Thyroid gland (tissue), 4 donors: ENCODE data around the gene PUM2. TPM values are rescaled to one million over a fixed set of nuclear protein-coding genes. Genes with fewer than 3 reads are reported as not detected.

Experiments used
- DNase-seq, 2 donors: peaks; one replicate each; pipeline ENCODE4 v3.0.0-alpha.2; 2019
- H3K27ac ChIP-seq, 3 donors: fragments of 200-600 bp; sonication (generic); 1 replicate in 2 of 3; 2 replicates in 1 of 3; pipeline ENCODE4 v1.5.1; 2016 to 2019; ENCODE audit warnings: mild to moderate bottlenecking in 1 of 3, moderate library complexity in 1 of 3
- H3K27me3 ChIP-seq: fragments of 200-600 bp; sonication (generic); one replicate; pipeline ENCODE4 v1.5.1; 2019
- H3K36me3 ChIP-seq, 2 donors: fragments of 200-600 bp; sonication (generic); one replicate each; pipeline ENCODE4 v1.5.1; 2016 to 2019
- H3K4me1 ChIP-seq, 2 donors: fragments of 200-600 bp; sonication (generic); one replicate each; pipeline ENCODE4 v1.5.1; 2017 to 2019
- H3K4me3 ChIP-seq, 3 donors: fragments of 200-600 bp; sonication (generic); replicated peaks in 1 of 3; 1 replicate in 2 of 3; 2 replicates in 1 of 3; pipeline ENCODE4 v1.5.1; 2016; ENCODE audit warnings: mild to moderate bottlenecking in 1 of 3
- H3K9me3 ChIP-seq: fragments of 200-600 bp; sonication (generic); one replicate; pipeline ENCODE4 v1.5.1; 2017
- CTCF ChIP-seq, 6 experiments: fragments of 200-600 bp in 3 of 6; fragments of 450-650 bp in 3 of 6; sonication (generic) in 3 of 6; IDR thresholded peaks; one replicate each; pipeline ENCODE4 v1.5.1; 2016 to 2019; ENCODE audit warnings: antibody characterized with exemption in 6 of 6, mild to moderate bottlenecking in 2 of 6, inconsistent platforms in 1 of 6, moderate library complexity in 1 of 6
- POLR2A ChIP-seq, 2 donors: fragments of 450-650 bp; IDR thresholded peaks; one replicate each; pipeline ENCODE4 v1.6.1; 2017; ENCODE audit warnings: antibody characterized with exemption in 2 of 2, mild to moderate bottlenecking in 2 of 2, moderate library complexity in 1 of 2
- WGBS, 2 donors: methylation state at CpG; one replicate each; pipeline ENCODE4 v1.1.5; 2017; 5-methylcytosine and 5-hydroxymethylcytosine counted together
- intact Hi-C: fragments of 100-400 bp; cut with DNase I; formaldehyde crosslinking; loops from one replicate; pipeline ENCODE4 v1.15.1; 2023
- total RNA-seq, 4 donors: library from RNA; depleted of rRNA; stranded (reverse); fragments of >200 nt; gene quantifications; one replicate each; pipeline ENCODE4 v1.2.3, GENCODE V29; 2016

The PUM2 gene
- total RNA-seq, 4 donors from 2014 or later = 87.5 to 102 (median 91.8) TPM

- Histone ChIP-seq H3K4me3 (no peak overlapping the region), H3K36me3 (no peaks in the 10 kb centered on the region), H3K9me3 (no peaks in the 10 kb centered on the region), H3K4me1 (no peaks in the 10 kb centered on the region), H3K27me3 (no peaks in the 10 kb centered on the region), H3K27ac (no peak overlapping the region)
- intact Hi-C loops = no loop called here
- WGBS, 2 donors = 86 to 89% methylated on average over 9 of the region's 9 CpGs
- no peak for TF ChIP-seq POLR2A (IDR thresholded peaks at IDR 0.05)
- TF ChIP-seq CTCF (IDR thresholded peaks at IDR 0.05) = no peak
- no peak for DNase-seq
Observed at GRCh38 chr2:20396356-20397000, 45.8 kb upstream of the PUM2 start.

- H3K9me3 ChIP-seq = no peaks in the 10 kb centered on the region
- 87 to 94% methylated on average over 4 of the region's 4 CpGs for WGBS, 2 donors
- H3K27me3 ChIP-seq = no peaks in the 10 kb centered on the region
- H3K27ac ChIP-seq = no peak overlapping the region
- TF ChIP-seq CTCF (IDR thresholded peaks at IDR 0.05) = no peak
- TF ChIP-seq POLR2A (IDR thresholded peaks at IDR 0.05) = no peak
- no peaks in the 10 kb centered on the region for H3K4me1 ChIP-seq
- no peaks in the 10 kb centered on the region for H3K36me3 ChIP-seq
- intact Hi-C loops = no loop called here
- no peak for DNase-seq
- no peak overlapping the region for H3K4me3 ChIP-seq
Observed at GRCh38 chr2:20393986-20394385, 43.3 kb upstream of the PUM2 start.

GRCh38 chr2:20391951-20392699 is 41.5 kb upstream of the PUM2 start:
- no peaks in the 10 kb centered on the region for H3K9me3 ChIP-seq
- whole genome bisulfite sequencing, 2 donors = 79 to 91% methylated on average over 4 to 8 of the region's 8 CpGs
- no peaks in the 10 kb centered on the region for H3K4me1 ChIP-seq
- DNase-seq = no peak
- H3K36me3 ChIP-seq = no peaks in the 10 kb centered on the region
- H3K4me3 ChIP-seq = no peak overlapping the region
- no peaks in the 10 kb centered on the region for H3K27me3 ChIP-seq
- intact Hi-C loops = no loop called here
- TF ChIP-seq CTCF (IDR thresholded peaks at IDR 0.05) (no peak), POLR2A (IDR thresholded peaks at IDR 0.05) (no peak)
- no peak overlapping the region for H3K27ac ChIP-seq

- intact Hi-C loops = no loop called here
- no peak for DNase-seq
- no peaks in the 10 kb centered on the region for H3K36me3 ChIP-seq
- no peaks in the 10 kb centered on the region for H3K9me3 ChIP-seq
- 89 to 92% methylated on average over 6 to 7 of the region's 7 CpGs for WGBS, 2 donors
- TF ChIP-seq CTCF (IDR thresholded peaks at IDR 0.05) = no peak
- no peak for TF ChIP-seq POLR2A (IDR thresholded peaks at IDR 0.05)
- H3K4me3 ChIP-seq = no peak overlapping the region
- H3K4me1 ChIP-seq = no peaks in the 10 kb centered on the region
- H3K27me3 ChIP-seq = no peaks in the 10 kb centered on the region
- no peak overlapping the region for H3K27ac ChIP-seq
Observed at GRCh38 chr2:20390524-20391123, 40.0 kb upstream of the PUM2 start.

- H3K27ac ChIP-seq = no peak overlapping the region
- WGBS, 2 donors = 64 to 72% methylated on average over 2 of the region's 2 CpGs
- no peaks in the 10 kb centered on the region for H3K9me3 ChIP-seq
- H3K36me3 ChIP-seq = no peaks in the 10 kb centered on the region
- H3K4me1 ChIP-seq = peaks cover 3 to 8% of the 10 kb centered on the region in 2 donors
- H3K4me3 ChIP-seq = no peak overlapping the region
- H3K27me3 ChIP-seq = no peaks in the 10 kb centered on the region
- TF ChIP-seq CTCF (IDR thresholded peaks at IDR 0.05) (no peak), POLR2A (IDR thresholded peaks at IDR 0.05) (no peak)
- intact Hi-C loops = no loop called here
- DNase-seq = no peak
Observed at GRCh38 chr2:20384953-20385352, 34.3 kb upstream of the PUM2 start.
